Occipital lobe (tissue), 2 donors: ENCODE measurements around the gene LANCL2. TPM values are rescaled to one million over a fixed set of nuclear protein-coding genes. Genes with fewer than 3 reads are reported as not detected.
"Not testable (repeated sequence)": the region's sequence is repeated elsewhere in the genome, so short reads cannot be mapped to it uniquely, and the experiment has no call there.

Experiments used
- DNase-seq: peaks from one replicate; lab custom pipeline; 2025; lab: John Stamatoyannopoulos, UW
- total RNA-seq: library from RNA; depleted of rRNA; stranded (reverse); fragments of >200 nt; gene quantifications from one replicate; pipeline ENCODE4 v1.2.3, GENCODE V29; 2014

Gene LANCL2
- total RNA-seq = 40.2 TPM

- DNase-seq = no peak
Measured at GRCh38 chr7:55365205-55365674, at the start of gene LANCL2. LANCL2 (plus strand) TSS chr7:55365337; CDS start chr7:55366026, 689 bp downstream.

GRCh38 chr7:55325371-55325792, 39.8 kb upstream of the LANCL2 start:
- no peak for DNase-seq

GRCh38 chr7:55326081-55326835, 38.9 kb upstream of the LANCL2 start:
- no peak for DNase-seq

- no peak for DNase-seq
Measured at GRCh38 chr7:55326945-55327626, 38.1 kb upstream of the LANCL2 start.

- no peak for DNase-seq
Measured at GRCh38 chr7:55335151-55335550, 30.0 kb upstream of the LANCL2 start.

GRCh38 chr7:55335786-55336185, 29.4 kb upstream of the LANCL2 start:
- no peak for DNase-seq

GRCh38 chr7:55336540-55336939, 28.6 kb upstream of the LANCL2 start:
- DNase-seq = no peak

- DNase-seq = no peak
Measured at GRCh38 chr7:55339033-55340000, 25.8 kb upstream of the LANCL2 start.

GRCh38 chr7:55342216-55342871, 22.8 kb upstream of the LANCL2 start:
- DNase-seq = no peak

GRCh38 chr7:55343002-55343781, 21.9 kb upstream of the LANCL2 start:
- DNase-seq = no peak

GRCh38 chr7:55343860-55344606, 21.1 kb upstream of the LANCL2 start:
- DNase-seq = no peak

- DNase-seq = no peak
Measured at GRCh38 chr7:55344840-55345239, 20.3 kb upstream of the LANCL2 start.

- no peak for DNase-seq
Measured at GRCh38 chr7:55345292-55345691, 19.8 kb upstream of the LANCL2 start.

GRCh38 chr7:55348502-55348901, 16.6 kb upstream of the LANCL2 start:
- no peak for DNase-seq

GRCh38 chr7:55349121-55349520, 16.0 kb upstream of the LANCL2 start:
- no peak for DNase-seq

GRCh38 chr7:55350281-55350680, 14.9 kb upstream of the LANCL2 start:
- DNase-seq = no peak

GRCh38 chr7:55351263-55351662, 13.9 kb upstream of the LANCL2 start:
- DNase-seq = no peak

- not testable (repeated sequence) for DNase-seq
Measured at GRCh38 chr7:55352947-55353273, 12.2 kb upstream of the LANCL2 start.

- DNase-seq = no peak
Measured at GRCh38 chr7:55360486-55360885, 4.7 kb upstream of the LANCL2 start.

- no peak for DNase-seq
Measured at GRCh38 chr7:55361560-55361959, 3.6 kb upstream of the LANCL2 start.
